Measurements from ENCODE around the gene CTSA.

The CTSA gene

DNA sequence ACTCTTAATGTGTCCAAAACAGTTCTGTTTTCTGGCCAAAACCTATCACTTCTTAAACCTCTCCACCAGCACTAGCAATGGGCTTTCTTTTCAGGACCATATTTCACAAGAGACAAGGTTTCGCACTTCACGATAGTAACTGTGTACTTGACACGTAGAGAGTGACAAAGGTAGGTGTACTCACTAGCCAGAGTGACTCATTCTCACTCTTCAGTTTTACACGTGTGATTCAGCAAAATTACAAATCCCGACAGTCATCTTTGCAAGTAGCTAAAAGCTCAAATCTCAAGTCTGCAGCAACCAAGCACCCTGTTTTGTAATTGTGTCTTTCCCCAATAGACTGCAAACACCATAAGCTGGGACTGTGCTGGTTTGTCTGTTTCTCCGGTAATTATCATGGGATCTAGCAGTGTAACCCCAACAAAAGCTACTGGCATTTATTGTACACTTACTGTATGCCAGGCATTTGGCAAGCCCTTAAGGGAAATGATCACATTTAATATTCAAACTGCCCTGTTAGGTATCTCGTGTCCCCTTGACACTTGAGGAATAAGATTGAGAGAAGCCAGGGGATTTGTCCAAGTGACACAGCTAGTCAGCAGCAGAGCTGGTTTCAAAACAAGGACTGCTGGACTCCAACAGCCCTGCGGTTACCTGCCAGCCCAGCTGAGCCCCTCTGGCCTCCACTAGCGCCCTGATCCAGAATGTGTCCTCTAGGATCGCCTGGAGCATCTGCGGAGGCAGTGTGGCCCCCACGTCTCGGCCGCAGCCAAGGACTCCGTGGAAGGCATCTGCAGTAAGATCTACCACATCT, 53.2 kb downstream of the CTSA start:
- peak; percentile 20 for DNase-seq

DNA sequence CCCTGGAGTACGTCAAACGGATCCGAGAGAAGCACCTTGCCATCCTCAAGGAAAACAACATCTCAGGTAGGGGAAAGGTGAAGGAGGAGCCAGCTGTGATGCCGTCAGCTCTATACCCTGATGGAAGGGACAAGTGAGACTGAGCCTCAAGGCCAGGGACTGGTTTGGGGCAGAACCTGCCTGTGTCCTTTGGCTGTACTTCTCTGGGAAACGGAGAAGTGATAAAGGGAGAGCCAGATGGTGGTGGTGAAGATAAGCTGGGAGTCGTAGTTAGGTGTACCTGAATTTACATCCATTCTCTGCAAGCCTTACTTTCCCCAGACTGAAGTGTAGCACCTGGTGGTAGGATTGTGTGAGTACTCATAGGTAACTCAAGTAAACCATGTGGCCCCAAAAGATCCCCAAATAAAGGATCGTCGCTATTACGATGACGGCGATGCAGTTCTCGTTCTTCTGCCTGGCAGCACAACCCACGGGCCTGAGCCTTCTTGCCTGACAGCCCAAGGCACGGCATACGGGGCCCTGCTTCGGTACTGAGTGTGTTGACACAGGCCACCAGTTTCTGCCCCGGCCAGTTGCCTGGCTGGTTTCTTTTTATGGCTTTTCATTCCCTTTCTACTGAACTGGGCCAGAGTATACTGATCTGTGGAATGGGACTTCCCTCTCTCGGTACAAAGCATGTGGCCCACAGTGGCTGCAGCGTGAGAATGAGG, 54.0 kb downstream of the CTSA start:
- DNase-seq = no peak

- DNase-seq = peak; percentile 90
These were observed 54.6 kb downstream of the CTSA start for GRCh38 chr20:45945678-45946148.

DNA sequence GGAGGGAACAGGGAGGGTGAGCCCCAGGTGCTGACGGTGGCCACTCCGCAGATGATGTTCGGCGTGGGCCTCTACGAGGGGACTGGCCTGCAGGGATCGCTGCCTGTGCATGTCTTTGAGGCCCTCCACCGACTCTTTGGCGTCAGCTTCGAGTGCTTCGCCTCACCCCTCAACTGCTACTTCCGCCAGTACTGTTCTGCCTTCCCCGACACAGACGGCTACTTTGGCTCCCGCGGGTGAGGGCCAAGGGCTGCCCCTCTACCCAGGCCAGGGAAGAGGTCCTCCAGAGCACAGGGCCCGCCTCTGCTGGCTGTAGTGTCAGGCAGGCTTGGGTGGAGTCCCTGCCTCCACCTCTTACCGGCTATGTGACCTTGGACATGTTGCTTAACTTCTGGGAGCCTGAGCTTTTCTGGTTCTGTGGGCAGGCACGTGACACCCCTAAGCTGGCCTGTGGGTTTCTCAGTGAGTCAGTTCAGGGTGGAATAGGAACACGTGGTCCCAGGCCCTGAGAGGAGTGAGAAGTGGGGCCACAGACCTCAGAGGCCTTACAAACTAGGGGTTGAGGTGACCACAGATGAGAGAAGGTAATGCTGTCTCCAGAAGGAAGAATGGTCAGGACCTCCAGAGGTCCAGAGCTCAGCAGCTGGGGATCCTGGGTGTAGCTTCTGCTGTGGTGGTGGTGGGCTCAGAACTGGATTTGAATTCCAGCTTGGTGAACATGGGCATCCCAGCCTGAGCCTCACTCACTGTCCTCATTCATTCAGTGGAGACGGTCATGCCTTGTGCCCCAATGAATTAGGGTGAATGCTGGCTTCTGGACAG, 55.2 kb downstream of the CTSA start:
- peak; percentile 99 for DNase-seq

GRCh38 chr20:45947110-45947866, 56.2 kb downstream of the CTSA start:
- DNase-seq = no peak

DNA sequence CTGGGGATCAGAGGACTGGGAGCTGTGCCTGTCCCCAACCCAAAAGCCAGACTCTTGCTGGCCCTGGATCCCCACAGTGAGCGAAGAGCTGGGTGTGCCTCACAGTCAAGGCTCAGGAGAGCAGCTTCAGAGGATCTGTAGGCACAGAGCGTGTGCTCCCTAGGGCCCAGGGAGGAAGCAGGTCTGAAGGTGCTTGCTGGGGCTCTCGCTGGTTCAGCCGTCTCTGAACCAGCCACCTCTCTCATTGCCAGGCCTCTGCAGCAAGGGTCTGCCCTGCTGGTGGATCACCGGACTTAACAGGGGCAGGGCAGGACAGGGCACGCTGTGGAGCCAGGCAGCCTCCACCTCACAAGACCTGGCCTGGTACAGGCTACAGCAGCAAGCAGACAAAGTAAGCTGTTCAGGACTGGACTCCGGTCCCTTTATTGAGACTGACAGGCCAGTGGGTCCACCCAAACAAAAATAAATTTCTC, 57.2 kb downstream of the CTSA start:
- no peak for DNase-seq
